OCI-M1 (cell line): Measurements from ENCODE around the gene KCNK3.
A peak's percentile ranks its signal among the peaks of the same experiment; 100 is the strongest.
"Not testable (repeated sequence)": the region's sequence is repeated elsewhere in the genome, so short reads cannot be mapped to it uniquely, and the experiment has no call there.

Source experiments
- DNase-seq: peaks from one replicate; lab custom pipeline; 2025; lab: John Stamatoyannopoulos, UW

Gene KCNK3

DNA sequence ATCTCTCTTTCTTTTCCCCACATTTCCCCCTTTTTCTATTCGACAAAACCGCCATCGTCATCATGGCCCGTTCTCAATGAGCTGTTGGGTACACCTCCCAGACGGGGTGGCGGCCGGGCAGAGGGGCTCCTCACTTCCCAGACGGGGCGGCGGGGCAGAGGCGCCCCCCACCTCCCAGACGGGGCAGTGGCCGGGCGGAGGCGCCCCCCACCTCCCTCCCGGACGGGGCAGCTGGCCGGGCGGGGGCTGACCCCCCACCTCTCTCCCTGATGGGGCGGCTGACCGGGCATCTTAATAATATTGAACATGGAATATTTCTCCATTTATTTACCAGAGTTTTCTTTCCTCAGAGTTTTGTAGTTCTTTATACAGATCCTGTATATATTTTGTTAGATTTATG lies 27.2 kb upstream of the KCNK3 start:
- not testable (repeated sequence) for DNase-seq

GRCh38 chr2:26666671-26667070 lies 25.9 kb upstream of the KCNK3 start:
- DNase-seq: no peak

GRCh38 chr2:26668041-26668440 lies 24.5 kb upstream of the KCNK3 start:
- no peak for DNase-seq

DNA sequence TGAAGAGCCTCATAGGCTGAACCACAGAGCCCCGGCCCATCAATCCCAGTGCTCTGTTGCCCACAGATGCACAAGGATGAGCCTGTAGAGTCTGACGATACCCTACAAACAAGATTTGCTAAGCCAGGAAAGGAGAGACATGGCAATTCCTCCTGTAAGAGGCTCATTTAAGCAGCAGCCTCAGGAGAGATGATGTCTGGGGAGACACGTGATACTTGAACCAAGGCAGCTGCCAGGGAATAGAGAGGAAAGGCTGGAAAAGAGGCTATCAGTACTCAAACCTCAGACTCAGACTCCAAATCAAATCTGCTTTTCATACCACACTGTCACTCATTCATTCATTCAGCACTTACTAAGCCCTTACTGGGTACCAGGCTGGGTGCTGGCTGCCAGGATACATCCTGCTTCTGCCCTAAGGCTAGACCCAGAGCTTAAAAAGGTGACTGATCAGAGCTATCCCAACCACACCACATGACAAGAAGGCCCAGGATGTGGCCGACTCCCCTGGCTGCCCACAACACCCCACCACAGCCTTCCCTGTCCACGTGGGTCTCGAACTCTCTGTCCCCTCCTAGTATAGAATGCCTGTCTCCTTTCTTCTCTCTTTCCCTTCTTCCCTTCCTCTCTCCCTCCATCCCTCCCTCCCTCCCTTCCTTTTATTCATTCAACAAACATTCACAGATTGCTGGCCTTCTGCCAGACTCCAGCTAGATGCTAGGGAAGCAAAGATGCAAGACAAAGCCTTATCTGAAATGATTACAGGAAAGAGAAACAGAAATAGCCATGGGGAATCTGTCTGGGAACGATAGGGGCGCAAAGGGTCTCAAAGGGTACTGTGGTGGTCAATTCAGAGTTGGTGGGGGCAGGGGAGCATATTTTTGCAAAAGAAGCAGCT lies 23.4 kb upstream of the KCNK3 start:
- DNase-seq: no peak

DNA sequence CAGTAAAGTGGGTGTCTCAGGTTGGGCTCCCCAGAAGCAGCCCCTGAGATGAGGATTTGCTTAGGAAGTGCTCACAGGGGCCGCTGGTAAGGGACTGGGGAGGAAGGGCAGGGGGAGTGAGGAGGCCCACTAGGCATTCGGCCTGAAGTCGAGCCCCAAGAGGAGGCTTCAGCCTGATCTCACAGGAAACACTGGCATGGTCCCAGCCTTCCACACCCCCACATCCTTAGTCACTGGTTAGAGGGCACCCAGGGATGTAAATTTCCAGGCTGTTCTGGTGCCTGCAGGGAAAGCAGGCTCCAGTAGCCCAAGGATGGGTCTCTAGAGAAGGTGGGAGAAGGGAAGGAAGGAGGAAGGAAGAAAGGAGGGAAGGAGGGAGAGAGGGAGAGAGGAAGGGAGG lies 22.4 kb upstream of the KCNK3 start:
- no peak for DNase-seq

GRCh38 chr2:26670931-26671460 lies 21.5 kb upstream of the KCNK3 start:
- no peak for DNase-seq

DNA sequence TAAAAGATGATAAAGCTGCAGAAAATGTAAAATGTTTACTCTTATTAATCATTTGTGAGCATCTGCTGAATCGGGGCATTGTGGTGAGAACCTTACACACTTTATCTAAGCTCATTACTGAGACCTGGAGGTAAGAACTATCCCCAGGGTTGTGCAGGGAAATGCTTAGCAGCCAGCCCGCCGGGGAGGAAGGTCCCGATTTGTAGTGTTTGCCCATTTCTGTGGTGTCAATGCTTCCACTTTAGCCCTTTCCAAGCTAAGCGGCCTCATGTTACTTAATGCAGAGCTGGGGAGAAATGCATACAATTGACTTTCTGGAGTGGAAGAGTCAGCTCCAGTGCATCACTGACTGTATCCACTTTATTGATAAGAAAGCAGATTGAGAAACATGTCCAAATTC lies 20.8 kb upstream of the KCNK3 start:
- DNase-seq: no peak

- no peak for DNase-seq
Observed at GRCh38 chr2:26672112-26672817, 20.3 kb upstream of the KCNK3 start.

GRCh38 chr2:26672818-26673393 lies 19.6 kb upstream of the KCNK3 start:
- no peak for DNase-seq

DNA sequence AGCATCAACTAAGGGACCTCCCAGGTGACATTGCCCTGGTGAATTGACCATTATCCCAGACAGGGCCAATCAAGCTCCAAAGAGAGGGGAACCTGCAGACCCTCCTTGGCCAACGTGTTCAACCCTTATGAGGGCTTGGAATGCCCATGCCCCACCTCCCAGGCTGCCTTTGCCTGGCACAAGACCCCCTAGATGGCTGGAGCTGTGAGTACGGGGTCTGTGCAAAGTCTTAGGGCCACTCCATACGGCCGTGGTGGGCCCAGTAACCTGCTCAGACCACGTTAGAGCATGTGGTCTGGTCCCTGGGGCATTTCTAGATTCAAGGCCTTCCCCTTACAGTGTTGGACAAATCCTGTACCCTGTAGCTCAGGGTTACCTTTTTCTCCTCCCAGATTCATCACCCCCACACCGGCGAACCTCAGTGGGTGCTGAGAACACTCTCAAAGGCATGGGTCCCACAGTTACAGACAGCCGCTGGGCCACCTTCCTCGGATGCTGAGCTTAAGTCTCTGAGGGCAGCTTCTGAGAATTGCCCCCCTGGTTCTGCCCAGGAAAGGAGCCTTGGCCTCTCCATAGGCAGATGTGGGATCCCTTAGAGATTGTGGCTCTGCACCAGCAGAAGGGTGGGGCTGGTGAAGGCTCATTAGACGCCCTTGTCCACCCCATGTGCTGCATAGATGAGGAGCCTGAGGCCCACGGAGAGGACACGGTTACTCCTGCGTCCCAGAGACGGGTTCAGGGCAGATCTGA lies 18.3 kb upstream of the KCNK3 start:
- no peak for DNase-seq

DNA sequence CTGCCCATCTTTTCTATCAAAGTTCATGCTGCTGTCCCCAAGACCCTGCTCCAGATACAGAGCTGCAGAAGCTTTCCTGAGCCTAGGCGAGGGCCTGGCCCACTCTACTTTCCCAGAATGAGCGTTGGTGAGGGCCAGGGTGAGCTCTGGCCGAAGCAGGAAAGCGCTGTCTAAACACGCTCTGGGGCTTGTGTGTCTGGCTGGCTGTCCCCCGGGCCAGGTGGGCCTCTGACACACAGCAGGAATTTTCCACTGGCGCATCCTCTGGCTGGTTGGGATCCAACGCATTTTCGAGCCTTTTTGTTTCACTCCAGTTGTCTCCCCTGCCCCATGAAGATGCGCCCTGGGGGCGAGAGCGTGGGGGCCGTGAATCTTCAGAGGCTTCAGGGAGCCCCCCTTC lies 17.8 kb upstream of the KCNK3 start:
- DNase-seq: no peak

- DNase-seq: no peak
Observed at GRCh38 chr2:26675651-26676255, 16.8 kb upstream of the KCNK3 start.

GRCh38 chr2:26678035-26678434 lies 14.5 kb upstream of the KCNK3 start:
- no peak for DNase-seq

DNA sequence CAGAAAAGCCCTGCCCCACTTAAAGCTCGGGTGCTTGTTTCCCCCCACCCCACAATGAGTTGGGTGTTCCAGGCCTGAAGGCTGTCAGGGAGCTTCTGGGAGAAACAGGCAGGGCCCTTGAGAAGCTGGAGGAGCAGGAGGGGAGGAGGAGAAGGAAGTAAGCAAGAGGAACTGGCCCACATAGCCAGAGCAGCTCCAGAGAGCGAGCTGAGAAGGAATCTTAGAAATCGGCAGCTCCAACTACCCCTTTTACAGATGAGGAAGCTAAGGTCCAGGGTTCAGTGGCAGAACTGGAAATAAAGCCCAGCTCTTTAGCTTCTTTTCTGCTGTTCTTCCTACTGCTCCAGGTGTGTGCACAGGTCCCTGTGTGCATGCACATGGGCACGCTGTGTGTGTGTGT lies 12.7 kb upstream of the KCNK3 start:
- no peak for DNase-seq

DNA sequence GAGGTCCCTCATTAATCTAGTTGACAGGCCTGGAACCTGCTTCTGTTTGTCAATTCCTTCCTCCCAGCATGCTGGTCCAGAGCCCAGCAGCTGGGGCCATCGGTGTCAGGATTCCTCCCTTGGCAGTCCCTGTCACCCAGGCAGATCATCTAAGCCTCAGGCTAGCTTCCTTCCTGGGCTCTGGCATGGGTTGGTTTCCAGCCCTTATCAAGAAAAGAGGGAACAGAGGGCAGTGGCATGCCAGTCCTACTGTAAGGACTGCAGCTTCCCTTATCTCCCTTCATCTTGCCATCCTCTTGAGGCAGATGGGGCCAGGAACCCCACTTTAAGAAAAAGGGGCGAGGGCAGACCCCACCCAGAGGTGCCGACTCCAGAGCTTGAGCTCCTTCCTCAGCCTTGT lies 10.9 kb upstream of the KCNK3 start:
- DNase-seq: no peak

DNA sequence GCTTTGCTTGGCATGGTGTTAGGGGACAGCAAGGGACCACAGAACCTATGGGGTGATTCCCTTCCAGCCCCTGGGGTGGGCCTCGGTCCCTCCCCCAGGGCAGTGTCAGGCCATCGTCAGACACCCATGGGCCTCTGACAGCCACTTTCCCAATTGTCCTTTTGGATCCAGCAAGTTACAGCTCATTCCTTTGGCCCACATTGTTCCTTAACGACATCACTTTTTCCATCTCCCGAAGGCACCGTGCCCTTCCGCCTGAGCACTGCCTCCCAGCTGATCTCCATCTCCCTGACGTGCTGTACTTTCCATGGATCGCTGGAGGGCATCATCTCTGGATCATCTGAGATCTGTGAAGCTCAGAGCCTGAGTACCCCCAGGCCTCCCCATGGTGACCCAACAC lies 10.4 kb upstream of the KCNK3 start:
- DNase-seq: no peak

- DNase-seq: no peak
Observed at GRCh38 chr2:26683583-26683982, 8.9 kb upstream of the KCNK3 start.

DNA sequence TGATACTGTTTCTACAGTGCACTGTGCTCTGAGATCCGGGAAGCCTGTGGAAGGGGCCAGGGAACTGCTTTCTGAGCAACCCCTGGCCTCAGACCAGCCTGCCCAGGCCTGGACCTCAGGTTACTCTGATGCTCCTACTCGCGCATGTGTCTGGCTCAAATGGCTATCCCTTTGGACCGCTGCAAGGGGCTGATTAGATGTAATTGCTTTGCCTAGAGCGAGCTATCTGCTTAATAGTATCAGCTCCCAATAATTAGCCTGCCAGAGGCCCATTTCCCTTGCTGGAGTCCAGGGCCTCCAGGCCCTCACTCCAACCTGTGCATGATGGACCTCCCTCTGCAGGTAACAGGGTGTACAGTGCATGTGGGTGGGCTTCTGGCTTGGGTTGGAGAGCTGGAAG lies 7.2 kb upstream of the KCNK3 start:
- DNase-seq: no peak

- peak; percentile 24 for DNase-seq
Observed at GRCh38 chr2:26685989-26686839, 6.3 kb upstream of the KCNK3 start.

DNA sequence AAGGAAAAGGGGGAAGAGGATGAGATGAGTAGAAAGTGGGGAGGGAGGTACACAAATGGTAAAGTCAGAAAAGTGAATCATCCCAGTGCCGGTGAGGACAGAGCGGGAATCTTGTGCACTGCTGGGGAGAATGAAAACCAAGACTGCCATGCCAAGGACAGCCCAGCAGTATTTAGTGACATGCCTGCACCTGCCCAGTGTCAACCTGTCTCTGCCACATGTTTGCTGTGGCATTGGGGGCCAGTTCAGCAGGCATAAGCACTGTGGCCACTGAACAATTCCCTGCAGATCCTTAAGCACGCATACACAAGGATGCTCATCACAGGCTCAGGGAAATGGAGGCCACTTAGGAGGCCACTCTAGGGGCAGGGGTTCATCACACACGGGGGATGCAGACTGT lies 5.2 kb upstream of the KCNK3 start:
- DNase-seq: no peak

DNA sequence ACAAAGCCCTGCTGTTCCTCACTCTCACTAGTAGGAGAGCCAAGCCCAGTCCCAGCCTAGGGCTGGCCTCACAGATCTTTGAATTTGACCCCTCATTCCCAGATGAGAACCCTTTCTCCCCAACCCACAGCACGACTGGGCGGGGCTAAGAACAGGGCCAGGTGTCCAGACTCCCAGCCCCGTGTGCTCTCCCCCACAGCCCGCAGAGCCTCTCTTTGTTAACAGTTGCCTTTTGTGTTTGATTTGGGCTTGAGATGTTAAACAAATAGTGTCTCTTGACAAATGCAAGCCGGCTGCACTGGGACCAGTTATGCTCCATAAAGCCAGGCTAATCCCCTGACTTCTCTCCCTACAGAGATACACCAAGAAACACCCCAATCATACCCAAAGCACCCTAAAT lies 4.7 kb upstream of the KCNK3 start:
- DNase-seq: no peak
